IMR-90 (cell line): Measurements from ENCODE around the gene CACNG8. TPM values are rescaled to one million over a fixed set of nuclear protein-coding genes. Genes with fewer than 3 reads are reported as not detected.

Experiments used
- ATAC-seq: fragments of 200-7000 bp; cut with Tn5 transposase; 2 replicates; pipeline ENCODE4 v1.9.1; 2020; ENCODE audit warnings: low read depth, mild to moderate bottlenecking, moderate library complexity
- BruUV-seq: library from RNA; stranded (reverse); fragments of 400-500 nt; replicated peaks from 2 replicates; lab custom pipeline; 2021; lab: Mats Ljungman, UMichigan
- CTCF ChIA-PET: fragments of 300-600 bp; formaldehyde crosslinking; extraction: SDS; loops from one replicate; lab custom pipeline; 2021; ENCODE audit warnings: antibody characterized with exemption; lab: Yijun Ruan, JAX
- POLR2A ChIA-PET: fragments of 300-600 bp; sonication (Branson Sonifier 250); formaldehyde crosslinking; loops from one replicate; lab custom pipeline; 2022; ENCODE audit warnings: antibody characterized with exemption; ENCODE audit not compliant: unreplicated experiment; lab: Charles Lee
- DNase-seq: peaks from one replicate; pipeline ENCODE4 v3.0.0; 2013
- H2AFZ ChIP-seq: replicated peaks from 2 replicates; pipeline ENCODE3; 2013; ENCODE audit warnings: low read length, mild to moderate bottlenecking; ENCODE audit not compliant: poor library complexity
- H2AK5ac ChIP-seq: 2 replicates; pipeline ENCODE4 v1.6.1; 2013; ENCODE audit warnings: low read depth, low read length, inconsistent platforms
- H2AK9ac ChIP-seq: replicated peaks from 2 replicates; pipeline ENCODE3; 2013; ENCODE audit warnings: mild to moderate bottlenecking, low read depth, low read length, moderate library complexity; ENCODE audit not compliant: poor library complexity
- H2BK120ac ChIP-seq: 2 replicates; pipeline ENCODE4 v1.6.1; 2013; ENCODE audit warnings: low read depth, low read length, inconsistent platforms
- H2BK15ac ChIP-seq: 3 replicates; pipeline ENCODE4 v1.6.1; 2013; ENCODE audit warnings: low read depth, low read length, inconsistent platforms
- H2BK20ac ChIP-seq: 2 replicates; pipeline ENCODE4 v1.6.1; 2013; ENCODE audit warnings: low read depth, mild to moderate bottlenecking, inconsistent platforms, low read length, moderate library complexity
- H2BK5ac ChIP-seq: 2 replicates; pipeline ENCODE4 v1.6.1; 2013; ENCODE audit warnings: mild to moderate bottlenecking, low read depth, low read length, inconsistent platforms; ENCODE audit not compliant: poor library complexity, severe bottlenecking
- H3K14ac ChIP-seq: replicated peaks from 2 replicates; pipeline ENCODE4 v1.6.1; 2013; ENCODE audit warnings: low read depth, low read length, inconsistent platforms
- H3K18ac ChIP-seq: 2 replicates; pipeline ENCODE4 v1.6.1; 2013; ENCODE audit warnings: low read depth, low read length, control low read depth
- H3K23ac ChIP-seq: 2 replicates; pipeline ENCODE4 v1.6.1; 2013; ENCODE audit warnings: low read depth, low read length, inconsistent platforms
- H3K27ac ChIP-seq: 2 replicates; pipeline ENCODE4 v1.5.1; 2013; ENCODE audit warnings: mild to moderate bottlenecking, control low read depth, low read length; ENCODE audit not compliant: insufficient read depth
- H3K27me3 ChIP-seq: 2 replicates; pipeline ENCODE4 v1.6.1; 2013; ENCODE audit warnings: low read length; ENCODE audit not compliant: control insufficient read depth, insufficient read depth
- H3K36me3 ChIP-seq: 2 replicates; pipeline ENCODE4 v1.6.1; 2013; ENCODE audit warnings: low read length, mixed read lengths; ENCODE audit not compliant: control insufficient read depth, insufficient read depth
- H3K4ac ChIP-seq: 2 replicates; pipeline ENCODE4 v1.6.1; 2013; ENCODE audit warnings: low read depth, low read length, inconsistent platforms
- H3K4me1 ChIP-seq: 2 replicates; pipeline ENCODE4 v1.6.1; 2013; ENCODE audit warnings: low read length, mixed read lengths; ENCODE audit not compliant: control insufficient read depth, insufficient read depth
- H3K4me2 ChIP-seq: 2 replicates; pipeline ENCODE4 v1.6.1; 2013; ENCODE audit warnings: low read depth, mild to moderate bottlenecking, control low read depth, low read length, moderate library complexity
- H3K4me3 ChIP-seq: 2 replicates; pipeline ENCODE4 v1.5.1; 2013; ENCODE audit warnings: low read depth, mild to moderate bottlenecking, control low read depth, low read length, moderate library complexity; ENCODE audit not compliant: insufficient read depth
- H3K56ac ChIP-seq: 2 replicates; pipeline ENCODE4 v1.6.1; 2013; ENCODE audit warnings: low read length, inconsistent platforms; ENCODE audit not compliant: insufficient read depth; ENCODE audit errors: extremely low read depth
- H3K79me1 ChIP-seq, 2 experiments: 2 replicates each; pipeline ENCODE4 v1.6.1; 2013; ENCODE audit warnings: low read length in 2 of 2, inconsistent platforms in 1 of 2, low read depth in 1 of 2
- H3K9ac ChIP-seq: 2 replicates; pipeline ENCODE4 v1.6.1; 2013; ENCODE audit warnings: low read depth, low read length, control low read depth
- H3K9me1 ChIP-seq: 2 replicates; pipeline ENCODE4 v1.6.1; 2013; ENCODE audit warnings: low read length, inconsistent platforms; ENCODE audit not compliant: insufficient read depth
- H3K9me3 ChIP-seq: 2 replicates; pipeline ENCODE4 v1.6.1; 2013; ENCODE audit warnings: low read length; ENCODE audit not compliant: control insufficient read depth, insufficient read depth
- H4K20me1 ChIP-seq: 2 replicates; pipeline ENCODE4 v1.6.1; 2013; ENCODE audit warnings: low read length, inconsistent platforms; ENCODE audit not compliant: insufficient read depth
- H4K5ac ChIP-seq: 2 replicates; pipeline ENCODE4 v1.6.1; 2013; ENCODE audit warnings: mild to moderate bottlenecking, low read depth, low read length, control low read depth
- H4K8ac ChIP-seq, 2 experiments: 2 replicates each; pipeline ENCODE4 v1.6.1; 2013; ENCODE audit warnings: low read depth in 2 of 2, low read length in 2 of 2, control low read depth in 1 of 2, inconsistent platforms in 1 of 2
- H4K91ac ChIP-seq: 2 replicates; pipeline ENCODE4 v1.6.1; 2013; ENCODE audit warnings: low read depth, low read length, inconsistent platforms; ENCODE audit not compliant: insufficient read depth
- CHD1 ChIP-seq: IDR thresholded peaks from 2 replicates; pipeline ENCODE4 v1.6.1; 2012; ENCODE audit warnings: low read depth, low read length, improper control_type of control experiment
- FOS ChIP-seq: fragments of 150-350 bp; IDR thresholded peaks from 2 replicates; pipeline ENCODE4 v1.6.1; 2016; ENCODE audit warnings: low read depth, low read length
- MAZ ChIP-seq: IDR thresholded peaks from 2 replicates; pipeline ENCODE4 v1.6.1; 2012; ENCODE audit warnings: low read depth, mild to moderate bottlenecking, low read length, improper control_type of control experiment, moderate library complexity, borderline replicate concordance
- MXI1 ChIP-seq: IDR thresholded peaks from 2 replicates; pipeline ENCODE4 v1.6.1; 2012; ENCODE audit warnings: low read depth, mild to moderate bottlenecking, low read length, moderate library complexity, borderline replicate concordance
- RAD21 ChIP-seq: IDR thresholded peaks from 2 replicates; pipeline ENCODE4 v1.6.1; 2012; ENCODE audit warnings: low read length, improper control_type of control experiment
- RCOR1 ChIP-seq: IDR thresholded peaks from 2 replicates; pipeline ENCODE4 v1.6.1; 2012; ENCODE audit warnings: mild to moderate bottlenecking, low read length, improper control_type of control experiment; ENCODE audit not compliant: insufficient replicate concordance
- RFX5 ChIP-seq: IDR thresholded peaks from 2 replicates; pipeline ENCODE4 v1.8.0; 2012; ENCODE audit warnings: low read depth, mild to moderate bottlenecking, low read length, moderate library complexity
- SMC3 ChIP-seq: fragments of 150-350 bp; IDR thresholded peaks from 2 replicates; pipeline ENCODE4 v1.6.1; 2016; ENCODE audit warnings: low read depth, mild to moderate bottlenecking, antibody characterized with exemption, low read length, moderate library complexity
- USF2 ChIP-seq: fragments of 150-350 bp; IDR thresholded peaks from 2 replicates; pipeline ENCODE4 v1.6.1; 2017; ENCODE audit warnings: mild to moderate bottlenecking, antibody characterized with exemption, low read length, low read depth
- WGBS, 2 experiments: methylation state at CpG; one replicate each; pipeline versions ENCODE4 v1.1.5 to v1.1.7; 2013; ENCODE audit warnings: missing lambda C conversion rate in 2 of 2; ENCODE audit not compliant: insufficient read length in 1 of 2; ENCODE audit errors: extremely low coverage in 2 of 2; 5-methylcytosine and 5-hydroxymethylcytosine counted together
- dilution Hi-C: fragments of 300-500 bp; cut with HindIII; formaldehyde crosslinking; loops from one replicate; pipeline ENCODE4 v1.14.3; 2018; ENCODE audit warnings: low sequenced_read_pairs; ENCODE audit not compliant: unreplicated experiment
- in situ Hi-C: fragments of 300-500 bp; cut with MboI; formaldehyde crosslinking; loops from 3 replicates; pipeline ENCODE4 v1.14.3; 2019; ENCODE audit warnings: low sequenced_read_pairs, inconsistent platforms, mixed read lengths
- intact Hi-C: fragments of 100-400 bp; cut with micrococcal nuclease; formaldehyde crosslinking; loops from 2 replicates; pipeline ENCODE4 v1.10.0; 2022
- polyA plus RNA-seq, 3 experiments: library from polyadenylated mRNA; depleted of rRNA; stranded (reverse); fragments of >200 nt; gene quantifications; 2 replicates each; pipeline ENCODE4 v1.2.3, GENCODE V29; 2012; ENCODE audit warnings: low replicate concordance in 1 of 3
- total RNA-seq: library from RNA; depleted of rRNA; stranded (reverse); fragments of >200 nt; gene quantifications from 2 replicates; pipeline ENCODE4 v1.2.3, GENCODE V29; 2012

The CACNG8 gene
- total and polyA plus RNA-seq, 2 of the 4 experiments (the other 2 are of a cell fraction) = 0.15 TPM; not detected in 1

GRCh38 chr19:53958168-53958571 lies 4.6 kb upstream of the CACNG8 start:
- no peak overlapping the region for H3K14ac ChIP-seq
- no peak overlapping the region for H3K56ac ChIP-seq
- no TSS peak for BruUV-seq
- H3K4ac ChIP-seq = no peak overlapping the region
- no peak overlapping the region for H2BK120ac ChIP-seq
- DNase-seq (no peak), ATAC-seq (no peak)
- H4K5ac ChIP-seq = no peak overlapping the region
- no peak overlapping the region for H2AK5ac ChIP-seq
- no CpG with 5 or more reads among the region's 14 CpGs for WGBS, 2 experiments
- no peaks in the 10 kb centered on the region for H4K20me1 ChIP-seq
- H3K79me1 ChIP-seq = no peaks in the 10 kb centered on the region
- no peak overlapping the region for H4K91ac ChIP-seq
- H2BK15ac ChIP-seq = no peak overlapping the region
- H2AK9ac ChIP-seq = no peak overlapping the region
- no peak overlapping the region for H3K9ac ChIP-seq
- H3K9me1 ChIP-seq = no peaks in the 10 kb centered on the region
- ChIA-PET CTCF (no interaction called here), POLR2A (no interaction called here)
- H3K23ac ChIP-seq = no peak overlapping the region
- dilution Hi-C loops (no loop called here), intact Hi-C loops (no loop called here), in situ Hi-C loops (no loop called here)
- H2AFZ ChIP-seq = no peak overlapping the region
- peaks cover 48% of the 10 kb centered on the region for H3K27me3 ChIP-seq
- H4K8ac ChIP-seq = no peak overlapping the region
- H3K18ac ChIP-seq = no peak overlapping the region
- no peak overlapping the region for H3K27ac ChIP-seq
- no peaks in the 10 kb centered on the region for H3K36me3 ChIP-seq
- H2BK20ac ChIP-seq = no peak overlapping the region
- no peak overlapping the region for H3K4me3 ChIP-seq
- no peaks in the 10 kb centered on the region for H3K4me1 ChIP-seq
- TF ChIP-seq CHD1 (no peak), RAD21 (no peak), MXI1 (no peak), USF2 (no peak), RCOR1 (no peak), RFX5 (no peak), MAZ (no peak), FOS (no peak), SMC3 (no peak)
- H3K9me3 ChIP-seq = no peaks in the 10 kb centered on the region; the same call in 1 of the 2 replicates
- no peak overlapping the region for H2BK5ac ChIP-seq
- no peak overlapping the region for H3K4me2 ChIP-seq
